Ishikawa (cell line): ENCODE measurements around the gene MTG2.

Experiments used
- CEBPB ChIP-seq: IDR thresholded peaks from 2 replicates; pipeline ENCODE4 v1.6.1; 2012
- CREB1 ChIP-seq: IDR thresholded peaks from 2 replicates; pipeline ENCODE4 v1.6.1; 2012; ENCODE audit warnings: low read depth
- EGR1 ChIP-seq: IDR thresholded peaks from 2 replicates; pipeline ENCODE4 v1.6.1; 2012
- EP300 ChIP-seq: IDR thresholded peaks from 2 replicates; pipeline ENCODE4 v1.6.1; 2012; ENCODE audit warnings: borderline replicate concordance
- FOXM1 ChIP-seq: IDR thresholded peaks from 2 replicates; pipeline ENCODE4 v1.6.1; 2012; ENCODE audit warnings: low read depth, borderline replicate concordance
- MAX ChIP-seq: IDR thresholded peaks from 2 replicates; pipeline ENCODE4 v1.6.1; 2012
- NFIC ChIP-seq: IDR thresholded peaks from 2 replicates; pipeline ENCODE4 v1.6.1; 2012
- RAD21 ChIP-seq: IDR thresholded peaks from 2 replicates; pipeline ENCODE4 v1.6.1; 2012; ENCODE audit warnings: low read depth
- REST ChIP-seq: IDR thresholded peaks from 2 replicates; pipeline ENCODE4 v1.6.1; 2012; ENCODE audit warnings: low read depth, mild to moderate bottlenecking
- TAF1 ChIP-seq: IDR thresholded peaks from 2 replicates; pipeline ENCODE4 v1.6.1; 2012; ENCODE audit warnings: low read depth, mild to moderate bottlenecking
- TCF12 ChIP-seq: IDR thresholded peaks from 2 replicates; pipeline ENCODE4 v1.6.1; 2012; ENCODE audit warnings: low read depth
- TEAD4 ChIP-seq: IDR thresholded peaks from 2 replicates; pipeline ENCODE4 v1.6.1; 2012
- USF1 ChIP-seq: IDR thresholded peaks from 2 replicates; pipeline ENCODE4 v1.6.1; 2012
- YY1 ChIP-seq: IDR thresholded peaks from 2 replicates; pipeline ENCODE4 v1.6.1; 2012; ENCODE audit warnings: low read depth
- ZBTB7A ChIP-seq: IDR thresholded peaks from 2 replicates; pipeline ENCODE4 v1.6.1; 2012; ENCODE audit warnings: low read depth

MTG2 gene

GRCh38 chr20:62205618-62206387 is 23.0 kb downstream of the MTG2 start:
- no peak for TF ChIP-seq NFIC
- no peak for TF ChIP-seq USF1
- TF ChIP-seq EP300, result no peak
- TF ChIP-seq CEBPB, result no peak
- no peak for TF ChIP-seq EGR1
- TF ChIP-seq TCF12, result no peak
- TF ChIP-seq YY1, result no peak
- no peak for TF ChIP-seq REST
- TF ChIP-seq ZBTB7A, result no peak
- TF ChIP-seq FOXM1, result no peak
- TF ChIP-seq RAD21, result no peak
- TF ChIP-seq MAX, result no peak
- TF ChIP-seq CREB1, result no peak
- no peak for TF ChIP-seq TEAD4
- no peak for TF ChIP-seq TAF1

- no peak for TF ChIP-seq CEBPB
- TF ChIP-seq NFIC, result no peak
- TF ChIP-seq RAD21, result no peak
- no peak for TF ChIP-seq YY1
- no peak for TF ChIP-seq USF1
- no peak for TF ChIP-seq MAX
- TF ChIP-seq ZBTB7A, result no peak
- TF ChIP-seq EP300, result no peak
- no peak for TF ChIP-seq TEAD4
- no peak for TF ChIP-seq FOXM1
Measured at GRCh38 chr20:62206388-62206775, 23.6 kb downstream of the MTG2 start.

GRCh38 chr20:62208061-62208794 is 25.4 kb downstream of the MTG2 start:
- no peak for TF ChIP-seq RAD21
- TF ChIP-seq REST, result no peak
- no peak for TF ChIP-seq TEAD4
- no peak for TF ChIP-seq TCF12
- no peak for TF ChIP-seq MAX
- no peak for TF ChIP-seq YY1
- no peak for TF ChIP-seq NFIC
- TF ChIP-seq USF1, result no peak
- TF ChIP-seq TAF1, result no peak
- no peak for TF ChIP-seq ZBTB7A
- TF ChIP-seq FOXM1, result no peak

GRCh38 chr20:62208795-62209755 is 26.2 kb downstream of the MTG2 start:
- TF ChIP-seq RAD21, result peak; percentile 46; the same call in 1 of the 2 replicates
- peak; percentile 27; the same call in 1 of the 2 replicates for TF ChIP-seq ZBTB7A
- no peak for TF ChIP-seq TAF1
- TF ChIP-seq MAX, result peak; percentile 56; the same call in 1 of the 2 replicates
